Right lobe of liver (tissue), 4 donors: Measurements from ENCODE around the gene TPMT.

ENCODE experiments used
- CTCF ChIP-seq, 4 donors: fragments of 200-600 bp in 3 of 4; fragments of 450-650 bp in 1 of 4; IDR thresholded peaks; one replicate each; pipeline versions ENCODE4 v1.5.1 to v1.8.0; 2016 to 2022; ENCODE audit warnings: antibody characterized with exemption in 4 of 4, mild to moderate bottlenecking in 2 of 4
- POLR2A ChIP-seq: fragments of 450-650 bp; IDR thresholded peaks from one replicate; pipeline ENCODE4 v1.6.1; 2017; ENCODE audit warnings: antibody characterized with exemption, mild to moderate bottlenecking
- donor health status: DM: no; HTN: no; CAD: no.
- donor health status: DM: no; HTN: no; CAD: no.
- donor health status: DM: no; HTN: yes; CAD: no.

- TF ChIP-seq POLR2A (no peak), CTCF (IDR thresholded peaks at IDR 0.05) (no peak)
These were observed 58.5 kb downstream of the TPMT start for GRCh38 chr6:18096423-18096822.
